GM18907 (cell line): Measurements from ENCODE around the gene SLC1A4.
"Not testable (repeated sequence)": the region's sequence is repeated elsewhere in the genome, so short reads cannot be mapped to it uniquely, and the experiment has no call there.

Source experiments
- ATAC-seq: cut with Tn5 transposase; IDR thresholded peaks from one replicate; pipeline ENCODE4 v1.9.1; 2021; ENCODE audit warnings: mild to moderate bottlenecking, moderate library complexity; ENCODE audit not compliant: unreplicated experiment

Gene SLC1A4

GRCh38 chr2:65025453-65026123 lies 36.4 kb downstream of the SLC1A4 start:
- no peak for ATAC-seq

- ATAC-seq: no peak
Measured at GRCh38 chr2:65026154-65026553, 37.0 kb downstream of the SLC1A4 start.

- ATAC-seq: no peak
Measured at GRCh38 chr2:65026704-65027464, 37.7 kb downstream of the SLC1A4 start.

- no peak for ATAC-seq
Measured at GRCh38 chr2:65027616-65028244, 38.5 kb downstream of the SLC1A4 start.

- ATAC-seq: no peak
Measured at GRCh38 chr2:65030476-65031332, 41.5 kb downstream of the SLC1A4 start.

- peak; percentile 45 for ATAC-seq
Measured at GRCh38 chr2:65031341-65032018, 42.3 kb downstream of the SLC1A4 start.

- ATAC-seq: no peak
Measured at GRCh38 chr2:65032019-65032975, 43.1 kb downstream of the SLC1A4 start.

- no peak for ATAC-seq
Measured at GRCh38 chr2:65033178-65033577, 44.0 kb downstream of the SLC1A4 start.

- ATAC-seq: not testable (repeated sequence)
Measured at GRCh38 chr2:65033667-65034066, 44.5 kb downstream of the SLC1A4 start.

GRCh38 chr2:65035351-65035943 lies 46.2 kb downstream of the SLC1A4 start:
- no peak for ATAC-seq

- ATAC-seq: no peak
Measured at GRCh38 chr2:65037178-65037577, 48.0 kb downstream of the SLC1A4 start.

- no peak for ATAC-seq
Measured at GRCh38 chr2:65039640-65040039, 50.4 kb downstream of the SLC1A4 start.

GRCh38 chr2:65040400-65041261 lies 51.4 kb downstream of the SLC1A4 start:
- peak; percentile 88 for ATAC-seq

GRCh38 chr2:65043001-65043400 lies 53.8 kb downstream of the SLC1A4 start:
- ATAC-seq: no peak

GRCh38 chr2:65044097-65044735 lies 55.0 kb downstream of the SLC1A4 start:
- no peak for ATAC-seq

GRCh38 chr2:65045651-65046050 lies 56.5 kb downstream of the SLC1A4 start:
- no peak for ATAC-seq

- ATAC-seq: no peak
Measured at GRCh38 chr2:65046633-65047407, 57.6 kb downstream of the SLC1A4 start.
